ENCODE measurements around the gene MYO9A. TPM values are rescaled to one million over a fixed set of nuclear protein-coding genes. Genes with fewer than 3 reads are reported as not detected.

Gene MYO9A
- total RNA-seq, 5 donors from 2014 or later (not counting 1 experiment from before 2014, with no cell fraction given) = 35.8 to 39.1 (median 38.2) TPM

DNA sequence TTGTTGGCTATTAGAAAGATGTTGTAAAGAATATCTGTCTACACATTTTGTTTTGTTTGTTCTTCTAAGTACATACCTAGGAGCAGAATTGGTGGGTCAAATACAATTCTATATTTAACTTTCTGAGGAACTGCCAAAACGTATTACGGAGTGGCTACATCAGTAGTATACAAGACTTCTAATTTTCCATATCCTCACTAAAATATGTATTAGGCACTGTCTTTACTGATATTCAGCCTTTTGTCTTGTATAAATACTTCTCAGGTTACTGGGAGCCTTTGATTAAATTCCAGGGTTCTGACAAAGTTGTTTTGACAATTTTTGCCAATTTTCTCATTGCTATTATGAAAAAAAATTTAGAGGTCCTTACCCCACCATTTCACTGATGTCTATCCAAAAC lies 160.9 kb downstream of the MYO9A start:
- no peaks in the 10 kb centered on the region for H3K4me1 ChIP-seq (ENCODE audit: control insufficient read depth in 1 of 2, extremely low read depth in 1 of 2, insufficient read depth in 2 of 2, low read length in 2 of 2)
- Mint-ChIP-seq H3K4me3 (no peak overlapping the region), H3K27ac (no peak overlapping the region), H3K27me3 (no peaks in the 10 kb centered on the region), H3K4me1 (no peaks in the 10 kb centered on the region), H3K36me3 (peaks cover 45% of the 10 kb centered on the region), H3K9me3 (no peaks in the 10 kb centered on the region)
- peaks cover 0 to 3% of the 10 kb centered on the region in 2 donors for H3K36me3 ChIP-seq (ENCODE audit: control insufficient read depth in 2 of 2, extremely low read depth in 1 of 2, insufficient read depth in 1 of 2, low read length in 1 of 2)
- no peaks in the 10 kb centered on the region for H3K9me3 ChIP-seq
- ChIA-PET CTCF (no interaction called here), POLR2A (no interaction called here)
- no peak overlapping the region for H3K27ac ChIP-seq (ENCODE audit: low read length)
- WGBS (ENCODE audit: insufficient coverage) = no CpG with 5 or more reads among the region's 2 CpGs
- H3K4me3 ChIP-seq (ENCODE audit: control insufficient read depth in 1 of 2, extremely low read depth in 1 of 2, low read length in 1 of 2) = no peak overlapping the region
- DNase-seq (no peak), ATAC-seq (replicated peaks in 1 of 4) (no peak)
- H3K27me3 ChIP-seq (replicated peaks in 1 of 2; ENCODE audit: control insufficient read depth in 2 of 2, extremely low read depth in 1 of 2, insufficient read depth in 2 of 2, low read length in 1 of 2) = no peaks in the 10 kb centered on the region

DNA sequence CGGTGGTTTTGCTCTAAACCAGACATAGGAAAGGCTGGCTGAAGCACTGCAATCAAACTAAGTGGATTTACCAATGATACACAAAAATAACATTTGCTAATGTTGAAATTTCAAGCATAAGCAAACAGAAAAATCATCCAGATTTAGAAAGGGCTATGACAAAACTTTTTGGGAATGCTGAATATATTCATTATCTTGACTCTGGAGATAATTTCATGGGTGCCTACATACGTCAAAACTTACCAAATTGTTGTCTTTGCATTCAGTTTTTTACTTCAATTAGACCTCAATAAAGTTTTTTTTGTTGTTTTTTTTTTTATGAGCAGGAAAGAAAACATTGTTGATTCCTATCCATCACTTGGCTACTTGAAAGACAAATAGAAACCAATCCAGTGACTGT lies 166.8 kb downstream of the MYO9A start:
- ChIA-PET POLR2A (no interaction called here), CTCF (no interaction called here)
- no peak for ATAC-seq (replicated peaks in 1 of 4)

DNA sequence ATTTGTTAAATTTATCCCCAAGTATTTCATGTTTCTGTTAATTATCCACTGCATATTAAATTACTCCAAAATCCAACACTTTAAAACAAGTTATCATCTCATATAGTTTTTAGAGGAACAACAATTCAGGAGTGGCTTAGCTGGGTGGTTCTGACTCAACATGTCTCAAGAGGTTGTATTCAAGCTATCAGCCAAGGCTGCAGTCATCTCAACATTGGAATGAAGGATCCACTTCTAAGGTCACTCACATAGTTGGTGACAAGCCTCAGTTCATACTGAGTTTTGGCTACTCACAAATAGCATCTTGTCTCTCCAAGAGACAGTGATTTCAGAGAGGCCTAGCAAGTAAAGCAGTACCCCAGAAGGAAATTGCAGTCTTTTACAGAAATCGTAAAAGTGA lies 172.9 kb downstream of the MYO9A start:
- H3K4me3 Mint-ChIP-seq = no peak overlapping the region
- Histone ChIP-seq H3K27me3 (replicated peaks in 1 of 2; ENCODE audit: control insufficient read depth in 2 of 2, extremely low read depth in 1 of 2, insufficient read depth in 2 of 2, low read length in 1 of 2) (no peaks in the 10 kb centered on the region), H3K4me3 (ENCODE audit: control insufficient read depth in 1 of 2, extremely low read depth in 1 of 2, low read length in 1 of 2) (no peak overlapping the region), H3K36me3 (ENCODE audit: control insufficient read depth in 2 of 2, extremely low read depth in 1 of 2, insufficient read depth in 1 of 2, low read length in 1 of 2) (no peaks in the 10 kb centered on the region), H3K27ac (ENCODE audit: low read length) (no peak overlapping the region), H3K4me1 (ENCODE audit: control insufficient read depth in 1 of 2, extremely low read depth in 1 of 2, insufficient read depth in 2 of 2, low read length in 2 of 2) (no peaks in the 10 kb centered on the region), H3K9me3 (no peaks in the 10 kb centered on the region)
- no peaks in the 10 kb centered on the region for H3K27me3 Mint-ChIP-seq
- ChIA-PET CTCF (interaction anchor here in 1 of 2 donors (0.7 kb wide), 1 partner anchor 183 kb away, joined by 3 read pairs; no protein-coding TSS in a partner anchor), POLR2A (no interaction called here)
- no peaks in the 10 kb centered on the region for H3K4me1 Mint-ChIP-seq
- peaks cover 11% of the 10 kb centered on the region for H3K36me3 Mint-ChIP-seq
- no peak overlapping the region for H3K27ac Mint-ChIP-seq
- H3K9me3 Mint-ChIP-seq = no peaks in the 10 kb centered on the region
- DNase-seq = no peak
- ATAC-seq (replicated peaks in 1 of 4) = no peak
- WGBS (ENCODE audit: insufficient coverage) = no CpG with 5 or more reads among the region's 1 CpG

More for the DNA sequence above, 166.8 kb downstream of the MYO9A start:
- no peaks in the 10 kb centered on the region for H3K4me1 ChIP-seq (ENCODE audit: control insufficient read depth in 1 of 2, extremely low read depth in 1 of 2, insufficient read depth in 2 of 2, low read length in 2 of 2)
- no peaks in the 10 kb centered on the region for H3K27me3 ChIP-seq (replicated peaks in 1 of 2; ENCODE audit: control insufficient read depth in 2 of 2, extremely low read depth in 1 of 2, insufficient read depth in 2 of 2, low read length in 1 of 2)
- Mint-ChIP-seq H3K4me3 (no peak overlapping the region), H3K27me3 (no peaks in the 10 kb centered on the region), H3K4me1 (no peaks in the 10 kb centered on the region), H3K36me3 (peaks cover 30% of the 10 kb centered on the region), H3K27ac (no peak overlapping the region), H3K9me3 (no peaks in the 10 kb centered on the region)
- no CpG with 5 or more reads among the region's 2 CpGs for WGBS (ENCODE audit: insufficient coverage)
- H3K27ac ChIP-seq (ENCODE audit: low read length) = no peak overlapping the region
- H3K9me3 ChIP-seq = no peaks in the 10 kb centered on the region
- H3K4me3 ChIP-seq (ENCODE audit: control insufficient read depth in 1 of 2, extremely low read depth in 1 of 2, low read length in 1 of 2) = no peak overlapping the region
- H3K36me3 ChIP-seq (ENCODE audit: control insufficient read depth in 2 of 2, extremely low read depth in 1 of 2, insufficient read depth in 1 of 2, low read length in 1 of 2) = peaks cover 0 to 3% of the 10 kb centered on the region in 2 donors
- no peak for DNase-seq

DNA sequence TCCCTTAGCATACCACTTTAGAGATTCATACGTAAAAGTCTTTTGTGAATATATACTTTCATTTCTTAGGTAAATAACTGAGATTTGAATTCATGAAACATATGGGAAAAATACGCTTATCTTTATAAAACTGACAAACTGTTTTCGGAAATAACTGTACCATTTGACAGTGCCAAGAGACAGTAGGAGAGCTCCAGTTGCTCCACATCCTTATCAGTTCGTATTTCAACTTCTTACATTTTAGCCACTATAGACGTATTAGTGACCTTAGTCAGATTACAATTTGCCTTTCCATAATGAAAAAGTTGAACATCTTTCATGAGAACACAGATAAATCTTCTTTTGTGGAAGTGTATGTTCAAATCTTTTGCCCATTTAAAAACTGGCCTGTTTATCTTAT lies 174.1 kb downstream of the MYO9A start:
- DNase-seq (no peak), ATAC-seq (replicated peaks in 1 of 4) (no peak)
- no peak overlapping the region for H3K4me3 ChIP-seq (ENCODE audit: control insufficient read depth in 1 of 2, extremely low read depth in 1 of 2, low read length in 1 of 2)
- H3K27me3 ChIP-seq (replicated peaks in 1 of 2; ENCODE audit: control insufficient read depth in 2 of 2, extremely low read depth in 1 of 2, insufficient read depth in 2 of 2, low read length in 1 of 2) = no peaks in the 10 kb centered on the region
- no peaks in the 10 kb centered on the region for H3K36me3 ChIP-seq (ENCODE audit: control insufficient read depth in 2 of 2, extremely low read depth in 1 of 2, insufficient read depth in 1 of 2, low read length in 1 of 2)
- WGBS (ENCODE audit: insufficient coverage) = 100% methylated on average over 2 of the region's 5 CpGs
- H3K27ac ChIP-seq (ENCODE audit: low read length) = no peak overlapping the region
- H3K4me3 Mint-ChIP-seq = no peak overlapping the region
- no peaks in the 10 kb centered on the region for H3K9me3 Mint-ChIP-seq
- H3K4me1 ChIP-seq (ENCODE audit: control insufficient read depth in 1 of 2, extremely low read depth in 1 of 2, insufficient read depth in 2 of 2, low read length in 2 of 2) = no peaks in the 10 kb centered on the region
- H3K4me1 Mint-ChIP-seq = no peaks in the 10 kb centered on the region
- H3K27me3 Mint-ChIP-seq = no peaks in the 10 kb centered on the region
- CTCF ChIA-PET = no interaction called here
- H3K9me3 ChIP-seq = no peaks in the 10 kb centered on the region
- peaks cover 15% of the 10 kb centered on the region for H3K36me3 Mint-ChIP-seq
- no peak overlapping the region for H3K27ac Mint-ChIP-seq
- POLR2A ChIA-PET = no interaction called here

DNA sequence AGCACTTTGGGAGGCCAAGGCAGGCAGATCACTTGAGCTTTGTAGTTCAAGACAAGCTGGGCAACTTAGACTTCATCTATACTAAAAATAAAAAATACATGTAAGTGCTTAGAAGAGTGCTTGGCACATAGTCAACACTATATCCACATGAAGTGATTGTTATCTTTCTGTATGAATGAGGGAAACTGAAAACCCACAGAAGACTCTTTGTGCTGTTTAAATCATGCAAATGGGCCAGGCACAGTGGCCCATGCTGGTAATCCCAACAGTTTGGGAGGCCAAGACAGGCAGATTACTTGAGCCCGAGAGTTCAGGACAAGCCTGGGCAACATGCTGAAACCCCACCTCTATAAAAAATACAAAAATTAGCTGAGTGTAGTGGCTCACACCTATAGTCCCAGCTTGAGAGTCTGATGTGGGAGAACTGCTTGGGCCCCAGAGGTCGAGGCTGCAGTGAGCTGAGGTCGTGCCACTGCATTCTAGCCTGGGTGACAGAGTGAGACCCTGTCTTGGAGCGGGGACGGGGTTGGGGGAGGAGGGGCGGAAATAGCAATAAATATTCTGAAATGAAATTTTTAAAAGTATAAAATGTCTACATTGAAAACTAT lies 177.9 kb downstream of the MYO9A start:
- Mint-ChIP-seq H3K27me3 (no peaks in the 10 kb centered on the region), H3K27ac (no peak overlapping the region), H3K36me3 (peaks cover 33% of the 10 kb centered on the region), H3K9me3 (no peaks in the 10 kb centered on the region), H3K4me3 (no peak overlapping the region), H3K4me1 (no peaks in the 10 kb centered on the region)
- no peaks in the 10 kb centered on the region for H3K4me1 ChIP-seq (ENCODE audit: control insufficient read depth in 1 of 2, extremely low read depth in 1 of 2, insufficient read depth in 2 of 2, low read length in 2 of 2)
- H3K9me3 ChIP-seq = no peaks in the 10 kb centered on the region
- ATAC-seq (replicated peaks in 1 of 4) (no peak), DNase-seq (no peak)
- H3K36me3 ChIP-seq (ENCODE audit: control insufficient read depth in 2 of 2, extremely low read depth in 1 of 2, insufficient read depth in 1 of 2, low read length in 1 of 2) = peaks cover 0 to under 1% of the 10 kb centered on the region in 2 donors
- no CpG with 5 or more reads among the region's 6 CpGs for WGBS (ENCODE audit: insufficient coverage)
- ChIA-PET POLR2A (no interaction called here), CTCF (no interaction called here)
- H3K27ac ChIP-seq (ENCODE audit: low read length) = no peak overlapping the region
- H3K4me3 ChIP-seq (ENCODE audit: control insufficient read depth in 1 of 2, extremely low read depth in 1 of 2, low read length in 1 of 2) = no peak overlapping the region
- H3K27me3 ChIP-seq (replicated peaks in 1 of 2; ENCODE audit: control insufficient read depth in 2 of 2, extremely low read depth in 1 of 2, insufficient read depth in 2 of 2, low read length in 1 of 2) = no peaks in the 10 kb centered on the region

DNA sequence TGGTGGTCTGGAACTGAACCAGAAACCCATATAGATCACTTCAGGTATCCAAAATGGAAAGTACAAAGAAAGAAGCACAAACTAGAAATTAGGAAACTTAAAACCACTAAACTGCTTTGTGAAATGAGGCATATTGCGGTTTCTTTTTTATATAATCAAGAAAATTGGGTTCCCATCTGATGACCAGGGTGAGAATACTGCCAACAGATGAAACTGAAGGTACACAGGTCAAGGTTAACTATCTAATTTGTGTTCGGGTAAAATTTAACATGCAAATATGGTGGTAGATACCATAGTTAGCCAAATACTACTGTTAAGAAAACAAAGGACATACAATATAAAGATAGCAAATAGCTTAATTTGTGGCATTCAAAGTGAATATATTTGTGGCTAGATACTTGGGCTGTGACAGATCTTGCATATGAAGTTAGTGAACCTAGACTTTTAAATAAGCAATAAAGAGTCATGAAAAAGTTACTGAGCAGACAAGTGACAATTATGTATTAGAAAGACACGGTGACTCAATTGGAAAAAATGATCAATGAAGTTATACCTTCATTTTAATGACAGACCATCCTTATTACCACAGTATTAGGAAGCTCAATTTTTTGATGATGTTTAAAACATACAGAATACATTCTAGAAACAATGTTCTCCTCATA lies 180.2 kb downstream of the MYO9A start:
- no peak overlapping the region for H3K27ac ChIP-seq (ENCODE audit: low read length)
- POLR2A ChIA-PET = no interaction called here
- H3K4me1 ChIP-seq (ENCODE audit: control insufficient read depth in 1 of 2, extremely low read depth in 1 of 2, insufficient read depth in 2 of 2, low read length in 2 of 2) = no peaks in the 10 kb centered on the region
- no peaks in the 10 kb centered on the region for H3K4me1 Mint-ChIP-seq
- no peak overlapping the region for H3K4me3 Mint-ChIP-seq
- no peaks in the 10 kb centered on the region for H3K27me3 ChIP-seq (replicated peaks in 1 of 2; ENCODE audit: control insufficient read depth in 2 of 2, extremely low read depth in 1 of 2, insufficient read depth in 2 of 2, low read length in 1 of 2)
- H3K9me3 Mint-ChIP-seq = no peaks in the 10 kb centered on the region
- H3K4me3 ChIP-seq (ENCODE audit: control insufficient read depth in 1 of 2, extremely low read depth in 1 of 2, low read length in 1 of 2) = no peak overlapping the region
- peaks cover 3% of the 10 kb centered on the region for H3K9me3 ChIP-seq
- H3K36me3 Mint-ChIP-seq = peaks cover 52% of the 10 kb centered on the region
- peaks cover 0 to 6% of the 10 kb centered on the region in 2 donors for H3K36me3 ChIP-seq (ENCODE audit: control insufficient read depth in 2 of 2, extremely low read depth in 1 of 2, insufficient read depth in 1 of 2, low read length in 1 of 2)
- ATAC-seq (replicated peaks in 1 of 4) (no peak), DNase-seq (no peak)
- WGBS (ENCODE audit: insufficient coverage) = no CpG with 5 or more reads among the region's 3 CpGs
- no peaks in the 10 kb centered on the region for H3K27me3 Mint-ChIP-seq
- CTCF ChIA-PET = no interaction called here
- H3K27ac Mint-ChIP-seq = no peak overlapping the region
